ENCODE measurements around the gene PPP2CA.

GRCh38 chr5:134247428-134248224 lies 21.8 kb upstream of the PPP2CA start:
- TF ChIP-seq SP1 (IDR thresholded peaks at IDR 0.05; ENCODE audit: low read depth, low read length) (peak; percentile 56; the same call in 1 of the 2 replicates), JUN (IDR thresholded peaks at IDR 0.05; ENCODE audit: low read depth, low read length) (no peak), HDAC2 (IDR thresholded peaks at IDR 0.05; ENCODE audit: borderline replicate concordance in 1 of 2, low read depth in 2 of 2, low read length in 2 of 2) (0 out of 4 replicates have a peak, but pooled peaks of 1 of the 2 experiments have one; percentile 24), CTCF (IDR thresholded peaks at IDR 0.05; ENCODE audit: control extremely low read depth in 1 of 3, insufficient read depth in 1 of 3, low read depth in 1 of 3, low read length in 3 of 3) (no peak), EP300 (IDR thresholded peaks at IDR 0.05; ENCODE audit: borderline replicate concordance in 1 of 2, low read depth in 2 of 2, low read length in 2 of 2) (no peak), CEBPB (IDR thresholded peaks at IDR 0.05; ENCODE audit: low read depth, low read length) (0 out of 2 replicates have a peak, but pooled peaks have one; percentile 61), PHF8 (conservative IDR thresholded peaks at IDR 0.05; ENCODE audit: low read depth, low read length) (no peak), NANOG (IDR thresholded peaks at IDR 0.05; ENCODE audit: insufficient read depth, low read depth, low read length, poor library complexity, severe bottlenecking) (no peak), GABPA (IDR thresholded peaks at IDR 0.05; ENCODE audit: borderline replicate concordance, insufficient read depth, low read length) (no peak), POLR2A (IDR thresholded peaks at IDR 0.05; ENCODE audit: control extremely low read depth in 1 of 2, low read depth in 2 of 2, low read length in 2 of 2) (0 out of 3 replicates have a peak, but pooled peaks of 1 of the 2 experiments have one; percentile 34)
